Activated B cell treated with CpG ODN at 0.5 μM for 24 hours (primary cell): ENCODE data around the gene FABP3. TPM values are rescaled to one million over a fixed set of nuclear protein-coding genes. Genes with fewer than 3 reads are reported as not detected.

Experiments
- ATAC-seq: fragments of 200-7000 bp; cut with Tn5 transposase; one replicate; pipeline ENCODE4 v1.10.0; 2021; ENCODE audit warnings: low read depth, mild to moderate bottlenecking, moderate library complexity
- CTCF ChIA-PET: fragments of 350-600 bp; sonication (Branson Sonifier 250); formaldehyde crosslinking; loops from one replicate; lab custom pipeline; 2021; ENCODE audit warnings: antibody characterized with exemption; lab: Charles Lee
- POLR2A ChIA-PET: fragments of 350-600 bp; sonication (Branson Sonifier 250); formaldehyde crosslinking; loops from one replicate; lab custom pipeline; 2021; ENCODE audit warnings: antibody characterized with exemption; lab: Charles Lee
- DNase-seq: peaks from one replicate; pipeline ENCODE4 v3.0.0; 2022
- H3K27ac Mint-ChIP-seq: one replicate; pipeline ENCODE4 v1.8.0; 2020; ENCODE audit warnings: mixed read lengths
- H3K27me3 Mint-ChIP-seq: one replicate; pipeline ENCODE4 v1.8.0; 2021; ENCODE audit warnings: mixed read lengths
- H3K36me3 Mint-ChIP-seq: one replicate; pipeline ENCODE4 v1.8.0; 2021; ENCODE audit warnings: low read depth, mixed read lengths
- H3K4me1 Mint-ChIP-seq: one replicate; pipeline ENCODE4 v1.8.0; 2021; ENCODE audit warnings: mixed read lengths
- H3K4me3 Mint-ChIP-seq: one replicate; pipeline ENCODE4 v1.8.0; 2020; ENCODE audit warnings: mild to moderate bottlenecking, mixed read lengths
- H3K9me3 Mint-ChIP-seq: one replicate; pipeline ENCODE4 v1.8.0; 2020; ENCODE audit warnings: mixed read lengths
- intact Hi-C: fragments of 100-400 bp; cut with micrococcal nuclease; formaldehyde crosslinking; loops from one replicate; pipeline ENCODE4 v1.15.1; 2024
- total RNA-seq: library from RNA; stranded (reverse); gene quantifications from 2 replicates; pipeline ENCODE4 v1.2.3, GENCODE V29; 2022
- TF ChIP-seq, protein P1 (sequence below): fragments of 200-600 bp; IDR thresholded peaks from one replicate; pipeline ENCODE4 v1.8.0; 2022; ENCODE audit warnings: antibody characterized with exemption, mild to moderate bottlenecking

Gene FABP3
- total RNA-seq, 1 donor from 2014 or later = 0.49 TPM

DNA sequence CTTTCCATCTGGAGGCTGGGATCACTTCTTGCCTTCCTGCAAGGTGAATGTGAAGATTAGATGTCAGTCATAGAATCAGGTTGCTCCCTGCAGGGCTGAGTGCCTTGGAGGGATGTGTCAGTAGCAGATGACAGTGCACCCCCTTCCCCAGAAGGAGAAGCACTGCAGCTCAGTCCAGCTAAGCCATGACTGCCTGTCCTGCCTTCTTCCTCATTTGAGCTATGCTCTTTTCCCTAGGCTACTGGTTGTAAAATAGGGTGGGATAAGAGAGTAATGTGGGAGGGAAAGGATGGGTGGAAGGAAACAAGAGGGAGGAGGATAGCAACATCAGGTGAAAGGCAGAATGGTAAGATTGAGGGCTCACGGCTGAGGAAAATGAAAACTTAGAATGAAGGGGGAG lies 11.1 kb upstream of the FABP3 start:
- intact Hi-C loops = no loop called here
- TF ChIP-seq, protein P1, sequence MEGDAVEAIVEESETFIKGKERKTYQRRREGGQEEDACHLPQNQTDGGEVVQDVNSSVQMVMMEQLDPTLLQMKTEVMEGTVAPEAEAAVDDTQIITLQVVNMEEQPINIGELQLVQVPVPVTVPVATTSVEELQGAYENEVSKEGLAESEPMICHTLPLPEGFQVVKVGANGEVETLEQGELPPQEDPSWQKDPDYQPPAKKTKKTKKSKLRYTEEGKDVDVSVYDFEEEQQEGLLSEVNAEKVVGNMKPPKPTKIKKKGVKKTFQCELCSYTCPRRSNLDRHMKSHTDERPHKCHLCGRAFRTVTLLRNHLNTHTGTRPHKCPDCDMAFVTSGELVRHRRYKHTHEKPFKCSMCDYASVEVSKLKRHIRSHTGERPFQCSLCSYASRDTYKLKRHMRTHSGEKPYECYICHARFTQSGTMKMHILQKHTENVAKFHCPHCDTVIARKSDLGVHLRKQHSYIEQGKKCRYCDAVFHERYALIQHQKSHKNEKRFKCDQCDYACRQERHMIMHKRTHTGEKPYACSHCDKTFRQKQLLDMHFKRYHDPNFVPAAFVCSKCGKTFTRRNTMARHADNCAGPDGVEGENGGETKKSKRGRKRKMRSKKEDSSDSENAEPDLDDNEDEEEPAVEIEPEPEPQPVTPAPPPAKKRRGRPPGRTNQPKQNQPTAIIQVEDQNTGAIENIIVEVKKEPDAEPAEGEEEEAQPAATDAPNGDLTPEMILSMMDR = no peak
- ChIA-PET POLR2A (no interaction called here), CTCF (interaction anchor here (1.1 kb wide), 1 partner anchor 11 kb away, joined by 4 read pairs; no protein-coding TSS in a partner anchor)
- H3K9me3 Mint-ChIP-seq = no peaks in the 10 kb centered on the region
- no peak overlapping the region for H3K27ac Mint-ChIP-seq
- ATAC-seq (no peak), DNase-seq (no peak)
- no peak overlapping the region for H3K4me3 Mint-ChIP-seq
- H3K4me1 Mint-ChIP-seq = no peaks in the 10 kb centered on the region
- no peaks in the 10 kb centered on the region for H3K36me3 Mint-ChIP-seq
- peaks cover 40% of the 10 kb centered on the region for H3K27me3 Mint-ChIP-seq

DNA sequence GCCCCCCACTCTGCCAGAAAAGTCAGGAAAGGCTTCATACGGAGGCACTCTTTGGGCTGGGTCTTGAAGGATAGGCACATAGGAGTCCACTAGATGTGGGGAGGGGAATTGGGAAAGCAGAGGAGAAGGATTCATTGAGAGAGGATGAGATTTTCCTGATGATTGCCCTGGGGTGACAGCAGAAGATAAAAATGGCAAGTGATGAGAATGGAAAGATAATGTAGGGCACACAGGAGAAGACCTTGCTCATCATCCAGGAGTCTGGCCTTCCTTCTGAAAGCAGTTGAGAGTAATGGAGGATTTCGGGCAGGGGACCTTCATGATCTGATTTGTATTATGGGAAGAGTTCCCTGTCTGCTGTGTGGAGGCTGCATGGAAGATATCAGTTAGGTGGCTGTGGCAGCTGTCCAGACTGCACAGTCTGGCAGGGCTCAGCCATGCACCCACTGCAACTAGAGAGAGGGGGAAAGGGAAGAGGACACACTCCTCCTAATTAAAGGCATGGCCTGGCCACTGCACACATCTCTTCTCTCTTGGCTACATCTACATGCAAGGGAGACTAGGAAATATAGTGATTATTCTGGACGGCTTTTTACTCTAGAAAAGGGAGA lies 9.6 kb upstream of the FABP3 start:
- no peaks in the 10 kb centered on the region for H3K4me1 Mint-ChIP-seq
- no peak overlapping the region for H3K4me3 Mint-ChIP-seq
- TF ChIP-seq, protein P1 = no peak
- intact Hi-C loops = no loop called here
- no peaks in the 10 kb centered on the region for H3K36me3 Mint-ChIP-seq
- peaks cover 40% of the 10 kb centered on the region for H3K27me3 Mint-ChIP-seq
- no peak overlapping the region for H3K27ac Mint-ChIP-seq
- ChIA-PET POLR2A (no interaction called here), CTCF (no interaction called here)
- DNase-seq = no peak
- no peaks in the 10 kb centered on the region for H3K9me3 Mint-ChIP-seq
- ATAC-seq = no peak

DNA sequence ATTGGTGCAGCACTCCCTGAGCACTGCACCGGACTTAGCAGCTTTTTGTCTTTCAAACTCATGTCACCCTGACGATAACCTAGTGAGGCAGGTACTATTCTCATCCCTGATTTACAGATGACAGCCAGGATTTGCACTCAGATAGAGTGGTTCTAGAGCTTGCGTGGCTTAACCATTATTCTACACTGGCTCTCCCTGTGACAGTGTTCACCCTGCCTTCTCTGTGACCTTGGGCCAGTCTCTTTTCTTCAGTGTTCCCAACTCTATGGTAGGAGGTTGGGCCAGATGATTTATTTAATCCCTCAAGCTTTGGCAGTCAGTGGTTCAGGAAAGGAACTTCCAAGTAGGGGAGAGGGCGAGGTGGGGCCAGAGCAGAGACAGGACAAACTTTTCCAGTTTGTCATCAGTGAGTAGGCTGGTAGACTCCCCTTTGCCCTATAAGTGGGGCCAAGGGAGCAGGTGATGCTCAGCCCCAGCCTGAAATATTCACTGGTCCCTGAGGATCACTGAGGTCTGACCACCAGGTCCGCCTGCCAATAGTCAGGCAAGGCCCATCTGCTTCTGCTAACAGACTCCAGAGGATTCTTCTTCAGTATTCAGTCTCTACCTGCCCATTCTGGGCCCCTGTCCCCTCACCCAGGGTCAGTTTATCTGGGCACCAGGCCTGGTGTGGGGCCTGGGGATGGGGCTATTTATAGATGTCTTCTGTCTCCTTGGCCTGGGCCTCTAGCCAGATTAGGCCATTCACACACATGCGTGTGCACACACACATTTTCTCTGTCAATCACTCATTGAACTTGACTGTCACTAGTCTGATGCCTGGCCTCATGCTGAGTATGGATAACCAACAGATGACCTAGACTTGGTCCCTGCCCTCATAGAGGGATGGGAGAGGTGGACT lies 8.8 kb upstream of the FABP3 start:
- Mint-ChIP-seq H3K27ac (no peak overlapping the region), H3K4me1 (no peaks in the 10 kb centered on the region), H3K9me3 (no peaks in the 10 kb centered on the region), H3K4me3 (no peak overlapping the region), H3K36me3 (no peaks in the 10 kb centered on the region), H3K27me3 (peaks cover 37% of the 10 kb centered on the region)
- intact Hi-C loops = no loop called here
- ATAC-seq (no peak), DNase-seq (no peak)
- TF ChIP-seq, protein P1 = no peak
- ChIA-PET POLR2A (no interaction called here), CTCF (no interaction called here)

DNA sequence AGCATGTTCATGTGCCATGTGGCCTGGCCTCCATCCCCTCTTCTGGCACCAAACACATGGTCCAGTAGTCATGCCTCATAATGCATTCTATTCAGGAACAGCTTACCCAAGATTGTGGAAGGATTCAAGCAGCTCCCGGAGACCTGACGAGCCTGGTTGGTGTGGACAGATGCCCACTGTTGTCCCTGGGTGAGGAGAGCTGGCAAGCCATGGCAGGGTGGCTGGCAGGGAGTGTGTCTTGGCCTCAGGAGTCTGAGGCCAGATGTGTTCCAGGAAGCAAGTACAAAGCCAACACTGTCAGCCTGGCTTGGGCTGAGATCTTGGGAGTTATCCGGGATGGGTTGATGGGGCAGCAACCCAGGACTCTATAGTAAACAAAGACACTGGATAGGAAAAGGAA lies 7.3 kb upstream of the FABP3 start:
- POLR2A ChIA-PET = no interaction called here

DNA sequence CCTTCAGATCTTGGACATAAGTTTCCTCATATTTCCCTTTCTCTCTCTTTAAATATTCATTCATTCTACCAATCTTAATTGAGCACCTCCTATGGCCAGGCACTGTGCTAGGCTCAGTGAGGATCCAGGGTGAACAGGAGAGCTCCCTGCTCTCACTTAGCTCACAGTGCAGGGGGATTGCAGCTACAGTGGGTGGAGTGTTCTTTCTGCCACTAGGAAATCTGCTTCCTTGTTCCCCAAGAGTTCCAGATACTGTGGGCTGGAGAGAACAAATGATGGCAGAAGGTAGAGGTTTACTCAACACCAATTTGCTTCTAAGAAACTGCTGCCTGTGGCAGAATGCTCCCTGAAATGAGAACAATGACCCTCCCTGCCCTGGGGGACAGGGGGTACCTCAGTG lies 5.1 kb upstream of the FABP3 start:
- H3K27me3 Mint-ChIP-seq = peaks cover 24% of the 10 kb centered on the region
- H3K4me3 Mint-ChIP-seq = no peak overlapping the region
- DNase-seq (no peak), ATAC-seq (no peak)
- no peak overlapping the region for H3K27ac Mint-ChIP-seq
- CTCF ChIA-PET = no interaction called here
- TF ChIP-seq, protein P1 = no peak
- H3K9me3 Mint-ChIP-seq = no peaks in the 10 kb centered on the region
- intact Hi-C loops = no loop called here
- peaks cover 8% of the 10 kb centered on the region for H3K4me1 Mint-ChIP-seq
- no peaks in the 10 kb centered on the region for H3K36me3 Mint-ChIP-seq
- POLR2A ChIA-PET = no interaction called here

More for the DNA sequence above, 7.3 kb upstream of the FABP3 start:
- no peak for DNase-seq
- Mint-ChIP-seq H3K4me3 (no peak overlapping the region), H3K27ac (no peak overlapping the region), H3K9me3 (no peaks in the 10 kb centered on the region), H3K27me3 (peaks cover 27% of the 10 kb centered on the region), H3K36me3 (no peaks in the 10 kb centered on the region), H3K4me1 (no peaks in the 10 kb centered on the region)
- no peak for ATAC-seq
- intact Hi-C loops = no loop called here
- CTCF ChIA-PET = no interaction called here
- TF ChIP-seq, protein P1 = no peak
